Activated T-cell treated with anti-CD3 and anti-CD28 coated beads, Interleukin-2, amount 50 U/mL, for 1 hour (primary cell): ENCODE data around the gene HSPA8.
"Not testable (repeated sequence)": the region's sequence is repeated elsewhere in the genome, so short reads cannot be mapped to it uniquely, and the experiment has no call there.

Source experiments
- DNase-seq: peaks from one replicate; pipeline ENCODE4 v3.0.0-alpha.2; 2020

HSPA8 gene

DNA sequence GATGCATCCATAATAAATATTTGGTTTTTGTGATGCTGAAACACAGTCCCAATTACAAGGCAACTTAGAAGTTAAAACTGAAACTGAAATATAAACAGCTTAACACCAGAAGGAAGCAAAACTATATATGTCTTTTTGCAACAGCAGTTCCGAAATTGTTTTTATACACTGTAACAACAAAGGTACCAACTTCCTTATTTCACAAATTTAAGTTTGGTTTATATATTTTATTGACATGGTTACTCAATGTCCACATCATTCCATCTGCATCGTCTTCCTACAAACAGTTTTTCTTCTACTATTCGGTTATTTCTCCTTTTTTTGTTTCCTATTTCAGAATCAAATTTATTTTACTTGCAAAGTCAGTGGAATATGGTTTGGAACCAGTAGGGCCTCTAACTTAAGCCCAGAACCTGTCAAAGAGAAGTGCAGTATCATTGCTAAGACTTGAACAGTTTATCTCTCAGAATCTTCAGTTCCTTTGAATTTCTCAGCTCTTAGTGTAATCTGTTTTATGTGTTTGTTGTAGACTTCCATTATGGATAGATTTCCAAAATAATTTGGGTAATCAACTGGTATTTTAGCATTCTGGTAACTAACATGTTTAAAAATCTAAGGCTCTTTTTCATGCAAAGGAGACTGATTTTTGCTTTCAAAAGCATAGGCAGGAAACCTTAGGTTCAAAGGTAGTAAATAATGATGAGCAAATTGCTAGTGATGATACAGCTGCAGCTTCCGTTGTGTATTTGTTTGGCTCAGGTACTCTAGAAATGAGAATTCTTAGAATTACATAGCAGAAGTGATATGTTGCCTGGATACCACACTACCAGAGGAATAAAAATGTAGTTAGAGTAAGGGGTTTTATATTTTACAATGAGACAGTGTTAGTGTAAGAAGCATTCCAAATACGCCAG is 8.2 kb upstream of the HSPA8 start:
- DNase-seq: no peak

- DNase-seq: no peak
These were observed 3.7 kb upstream of the HSPA8 start for GRCh38 chr11:123065621-123066020.

GRCh38 chr11:123063826-123064657 is 2.1 kb upstream of the HSPA8 start:
- DNase-seq: no peak

DNA sequence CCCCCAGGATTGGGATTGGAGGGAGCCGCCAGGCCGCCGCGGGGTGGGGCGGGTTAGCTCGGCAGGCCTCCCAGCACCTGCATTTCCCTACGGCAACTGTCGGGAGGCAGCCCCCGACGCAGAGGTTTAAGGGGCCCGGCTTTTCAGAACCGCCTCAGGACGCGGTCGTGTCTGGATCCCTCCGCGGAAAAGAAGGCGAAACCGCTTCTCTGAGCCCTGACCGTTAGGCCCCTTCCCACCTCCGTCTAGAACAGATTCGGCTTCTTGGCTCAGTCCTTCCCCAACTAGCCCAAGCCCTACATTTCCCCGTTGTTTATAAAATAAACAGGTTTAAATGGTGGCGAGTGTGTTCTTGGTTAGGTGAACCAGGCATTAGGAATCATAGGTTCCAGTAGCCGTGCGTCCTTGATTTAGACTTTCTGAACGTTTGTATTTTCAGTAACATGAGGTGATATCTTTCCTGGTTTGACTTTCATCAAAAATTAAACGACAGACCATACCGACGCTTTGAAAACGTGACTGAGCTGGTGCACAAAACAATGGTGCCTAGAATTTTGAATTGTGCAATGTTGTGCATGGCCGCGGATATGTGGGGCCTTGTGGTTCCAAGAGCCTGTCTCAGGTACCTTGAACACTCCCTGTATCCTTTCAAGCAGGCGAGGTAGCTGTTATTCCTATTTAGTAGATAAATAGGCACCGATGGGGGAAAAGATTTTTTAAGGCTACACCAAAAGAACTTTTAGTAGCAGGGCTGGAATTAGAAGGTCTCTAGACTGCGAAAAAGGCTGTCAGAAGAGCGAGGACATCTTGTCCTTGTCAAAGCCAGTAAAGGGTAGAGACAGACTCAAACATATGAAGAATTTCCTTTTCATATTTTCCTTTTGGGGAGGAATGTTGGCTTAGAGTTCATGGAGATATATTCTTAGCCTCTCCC is 1.2 kb upstream of the HSPA8 start:
- DNase-seq: peak; percentile 42

DNA sequence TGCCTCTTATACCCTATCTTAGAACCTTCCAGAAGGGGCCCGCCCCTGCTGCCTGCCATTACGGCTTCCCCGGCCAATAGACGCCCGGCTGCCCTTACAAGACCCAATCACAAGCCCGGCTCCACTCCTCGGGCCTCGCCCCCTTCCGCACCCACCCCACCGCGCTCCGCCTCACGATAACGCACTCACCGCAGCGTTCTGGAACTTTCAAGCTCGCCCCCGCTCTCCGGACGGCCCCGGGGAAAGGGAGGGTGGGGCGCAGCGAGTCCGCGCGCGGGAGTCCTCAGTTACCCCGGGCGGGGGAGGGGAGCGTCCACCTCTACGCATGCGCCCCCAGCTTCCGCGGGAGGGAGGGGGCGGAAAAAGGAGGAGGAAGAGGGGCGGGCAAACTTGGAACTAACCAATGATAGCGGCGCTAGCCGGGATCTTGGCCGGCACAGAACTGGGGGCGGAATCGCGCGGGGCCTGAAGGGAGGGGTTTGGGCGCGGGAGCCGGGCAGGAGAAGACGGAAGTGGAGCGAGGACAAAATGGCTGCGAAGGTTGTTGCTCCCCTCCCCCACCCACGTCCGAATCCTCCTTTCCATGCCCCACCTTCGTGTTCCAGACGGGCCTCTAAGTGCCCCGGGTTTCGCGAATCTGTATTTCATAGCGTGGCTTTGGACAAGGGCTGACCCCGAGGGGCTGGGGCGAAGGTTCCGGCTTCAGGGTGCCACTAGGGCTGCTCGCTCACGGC is 389 bp upstream of the HSPA8 start:
- DNase-seq: peak; percentile 99

DNA sequence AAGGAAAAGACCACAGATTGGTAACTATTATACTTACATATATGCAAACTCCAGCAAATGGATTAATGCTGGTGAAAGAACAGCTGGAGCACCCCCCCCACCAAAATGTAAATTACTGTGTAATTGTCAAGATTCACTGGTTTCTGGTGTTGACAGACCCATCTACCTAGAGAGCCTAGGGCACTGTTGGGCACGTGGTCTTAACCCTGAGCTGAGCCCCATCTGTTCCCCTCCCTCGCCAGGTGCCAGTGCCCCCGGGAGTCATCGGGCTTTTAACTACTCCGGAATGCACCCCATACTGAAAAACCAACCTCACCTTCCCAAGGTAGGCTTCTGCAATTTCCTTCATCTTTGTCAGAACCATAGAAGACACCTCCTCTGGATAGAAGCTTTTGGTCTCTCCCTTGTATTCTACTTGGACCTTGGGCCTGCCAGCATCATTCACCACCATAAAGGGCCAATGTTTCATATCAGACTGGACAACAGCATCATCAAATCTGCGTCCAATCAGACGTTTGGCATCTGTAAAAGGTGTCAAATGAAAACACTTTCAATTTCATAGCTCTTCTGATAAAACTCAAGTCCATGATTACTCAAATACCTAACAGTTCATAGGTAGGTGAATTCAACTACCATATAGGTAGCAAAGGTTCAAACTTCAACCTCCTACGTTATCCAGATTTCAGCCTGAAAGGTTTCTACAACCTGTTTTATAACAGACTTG is 1.5 kb downstream of the HSPA8 start:
- DNase-seq: no peak

- not testable (repeated sequence) for DNase-seq
These were observed 2.7 kb downstream of the HSPA8 start for GRCh38 chr11:123059041-123059920.

- DNase-seq: no peak
These were observed 4.2 kb downstream of the HSPA8 start for GRCh38 chr11:123057661-123058305.

- DNase-seq: no peak
These were observed 5.0 kb downstream of the HSPA8 start for GRCh38 chr11:123056835-123057491.

GRCh38 chr11:123055191-123055901 is 6.6 kb downstream of the HSPA8 start:
- DNase-seq: no peak

DNA sequence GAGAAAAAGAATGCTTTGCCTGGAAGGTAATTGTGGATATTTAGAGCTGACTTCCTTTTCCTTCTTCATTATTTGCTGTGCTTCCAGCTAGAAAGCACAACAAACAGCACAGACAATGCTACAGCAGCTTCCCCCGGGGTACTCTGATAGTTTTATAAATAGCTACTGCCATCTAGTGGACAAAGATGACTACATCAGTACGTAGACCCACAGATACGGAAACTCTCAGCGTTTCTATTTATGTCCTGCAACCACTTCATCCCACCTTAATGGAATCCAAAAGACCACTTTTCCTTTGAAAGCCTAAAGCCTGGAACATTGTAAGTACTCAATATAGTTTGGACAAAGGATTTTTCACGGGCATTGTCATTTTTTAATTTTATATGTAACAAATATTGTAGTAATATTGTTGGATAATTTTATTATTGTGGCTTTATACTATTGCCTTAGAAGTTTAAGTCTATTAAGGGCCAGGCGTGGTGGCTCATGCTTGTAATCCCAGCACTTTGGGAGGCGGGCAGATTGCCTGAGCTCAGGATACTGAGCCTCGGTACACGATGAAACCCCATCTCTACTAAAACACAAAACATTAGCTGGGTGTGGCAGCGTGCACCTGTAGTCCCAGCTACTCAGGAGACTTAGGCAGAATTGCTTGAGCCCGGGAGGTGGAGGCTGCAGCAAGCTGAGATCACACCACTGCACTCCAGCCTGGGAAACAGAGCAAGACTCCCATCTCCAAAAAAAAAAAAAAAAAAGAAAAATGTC is 7.5 kb downstream of the HSPA8 start:
- DNase-seq: no peak

DNA sequence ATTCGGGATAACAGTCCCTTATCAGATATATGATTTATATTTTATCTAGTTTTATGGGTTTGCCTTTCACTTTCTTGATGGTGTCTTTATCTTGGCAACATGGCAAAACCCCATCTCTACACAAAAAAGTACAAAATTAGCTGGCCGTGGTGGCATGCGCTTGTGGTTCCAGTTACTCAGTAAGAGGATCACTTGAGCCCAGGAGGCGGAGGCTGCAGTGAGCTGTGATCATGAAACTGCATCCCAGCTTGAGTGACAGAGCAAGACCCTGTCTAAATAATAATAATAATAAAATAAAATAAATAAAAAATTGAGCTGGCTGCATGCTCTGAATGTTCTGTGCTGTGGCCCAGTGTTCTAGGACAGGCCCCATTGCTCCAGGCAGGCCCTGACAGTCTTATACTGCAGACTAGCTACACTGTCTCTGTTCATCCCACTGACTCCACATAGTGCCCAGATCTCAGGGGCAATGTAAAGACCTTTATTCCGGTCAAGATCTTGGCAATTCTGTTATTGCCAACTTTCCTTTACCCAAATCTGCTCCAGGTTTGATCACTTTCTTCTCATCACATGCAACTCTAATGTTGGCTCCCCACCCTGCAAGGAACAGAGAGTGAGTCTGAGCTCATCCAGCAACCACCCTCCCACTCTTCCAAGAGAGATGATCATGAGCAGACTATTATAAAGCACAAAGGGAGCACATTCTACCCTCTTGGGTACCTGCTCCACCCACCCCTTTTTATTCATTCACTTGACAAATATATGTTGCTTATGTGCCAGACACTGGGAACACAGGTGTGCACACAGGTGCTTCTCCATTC is 8.8 kb downstream of the HSPA8 start:
- DNase-seq: no peak

DNA sequence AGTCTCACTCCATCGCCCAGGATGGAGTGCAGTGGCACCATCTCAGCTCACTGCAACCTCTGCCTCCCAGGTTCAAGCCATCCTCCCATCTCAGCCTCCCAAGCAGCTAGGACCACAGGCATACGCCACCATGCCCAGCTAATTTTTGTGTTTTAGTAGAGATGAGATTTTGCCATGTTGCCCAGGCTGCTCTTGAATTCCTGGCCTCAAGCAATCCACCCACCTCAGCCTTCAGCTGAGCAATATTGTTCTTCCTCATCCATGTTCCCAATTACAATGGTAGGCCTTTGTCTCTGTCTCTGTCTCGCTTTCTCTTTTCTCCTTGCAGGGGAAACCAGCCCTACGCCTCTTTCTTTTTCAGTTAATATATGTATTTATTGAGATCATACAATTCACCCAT is 10.3 kb downstream of the HSPA8 start:
- DNase-seq: no peak

- DNase-seq: no peak
These were observed 10.8 kb downstream of the HSPA8 start for GRCh38 chr11:123051146-123051545.

- no peak for DNase-seq
These were observed 14.0 kb downstream of the HSPA8 start for GRCh38 chr11:123047947-123048293.

GRCh38 chr11:123047266-123047946 is 14.5 kb downstream of the HSPA8 start:
- DNase-seq: no peak
